ENCODE results near the gene CLSTN3. TPM values are rescaled to one million over a fixed set of nuclear protein-coding genes. Genes with fewer than 3 reads are reported as not detected.

The CLSTN3 gene
- total and polyA plus RNA-seq, 2 of the 8 experiments (the other 6 are each of a cell fraction or from before 2014, with no cell fraction given): 20.4 to 26.3 TPM

DNA sequence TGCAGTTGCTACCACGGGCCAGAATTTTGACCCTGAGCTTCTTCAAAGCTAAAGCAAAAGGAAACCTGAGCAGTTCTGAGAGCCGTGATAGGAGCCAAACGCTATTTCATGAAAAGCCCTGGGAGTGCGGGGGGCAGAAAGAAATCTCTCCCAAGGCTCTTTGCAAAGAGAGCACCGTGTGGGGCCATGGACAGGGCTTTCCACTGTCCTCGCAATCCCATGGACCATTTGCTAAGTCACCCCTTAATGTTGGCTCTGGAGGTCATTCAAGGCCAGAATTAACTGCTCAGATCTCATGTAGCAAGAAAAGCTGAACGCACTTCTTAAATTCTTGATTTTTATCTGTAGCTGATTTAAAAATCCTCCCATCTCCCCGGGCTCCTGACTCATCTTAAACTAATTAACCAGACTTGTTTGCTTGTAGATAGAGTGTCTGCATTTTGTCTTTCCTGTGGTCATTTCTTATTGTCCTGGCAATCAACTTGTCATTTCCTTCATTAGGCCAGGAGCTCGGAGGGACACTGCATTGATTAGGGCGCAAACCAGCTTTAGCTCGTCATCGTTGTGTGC, 24.8 kb downstream of the CLSTN3 start:
- Histone ChIP-seq H3K4ac (replicated peaks; ENCODE audit: insufficient read length, low read depth, low read length) (no peak overlapping the region), H4K8ac (ENCODE audit: extremely low read depth, insufficient read depth, low read length) (no peak overlapping the region), H4K5ac (ENCODE audit: insufficient read length, low read depth, low read length) (no peak overlapping the region), H2BK5ac (ENCODE audit: low read depth, low read length) (no peak overlapping the region), H3K79me1 (ENCODE audit: low read depth, low read length) (no peaks in the 10 kb centered on the region; the same call in 1 of the 2 replicates), H2AK5ac (ENCODE audit: low read depth, low read length) (no peak overlapping the region), H3K27me3 (replicated peaks in 1 of 4; ENCODE audit: control insufficient read depth in 3 of 4, extremely low read depth in 1 of 4, insufficient read depth in 3 of 4, low read length in 3 of 4) (no peaks in the 10 kb centered on the region), H3K9ac (replicated peaks in 1 of 4; ENCODE audit: extremely low read depth in 1 of 4, low read depth in 3 of 4, low read length in 3 of 4) (no peak overlapping the region), H3K56ac (replicated peaks; ENCODE audit: insufficient read length, low read depth, low read length) (no peak overlapping the region), H3K23ac (ENCODE audit: insufficient read length) (no peak overlapping the region), H2AFZ (ENCODE audit: low read length) (no peak overlapping the region), H3K14ac (ENCODE audit: insufficient read length) (no peak overlapping the region), H3K4me2 (ENCODE audit: insufficient read depth in 1 of 2, low read depth in 2 of 2, low read length in 2 of 2) (no peak overlapping the region), H3K79me2 (ENCODE audit: control insufficient read depth in 1 of 2, insufficient read depth in 2 of 2, low read length in 2 of 2) (no peaks in the 10 kb centered on the region), H3K36me3 (ENCODE audit: control insufficient read depth in 2 of 4, insufficient read depth in 4 of 4, low read length in 3 of 4) (peaks cover 0 to 9% (median 0%) of the 10 kb centered on the region in 4 experiments; a peak in 5 of 8 replicates), H3K23me2 (ENCODE audit: low read depth, low read length) (no peaks in the 10 kb centered on the region; the same call in 1 of the 2 replicates), H4K91ac (replicated peaks; ENCODE audit: insufficient read length, low read length) (no peak overlapping the region), H3K27ac (ENCODE audit: low read depth, low read length) (no peak overlapping the region), H3K4me3 (ENCODE audit: extremely low read depth in 1 of 4, insufficient read depth in 2 of 4, low read depth in 3 of 4, low read length in 4 of 4) (no peak overlapping the region), H3K4me1 (replicated peaks in 1 of 4; ENCODE audit: control insufficient read depth in 3 of 4, insufficient read depth in 4 of 4, low read length in 3 of 4) (no peaks in the 10 kb centered on the region), H2BK120ac (replicated peaks; ENCODE audit: low read depth, low read length) (no peak overlapping the region), H2BK20ac (ENCODE audit: low read length) (no peak overlapping the region), H2BK15ac (ENCODE audit: low read length) (no peak overlapping the region), H3K9me3 (ENCODE audit: insufficient read depth in 2 of 2, low read depth in 1 of 2, low read length in 1 of 2) (no peaks in the 10 kb centered on the region), H3K18ac (ENCODE audit: extremely low read depth, low read length) (no peak overlapping the region), H2BK12ac (ENCODE audit: low read depth, low read length) (no peak overlapping the region), H4K20me1 (replicated peaks in 1 of 2; ENCODE audit: control insufficient read depth in 1 of 2, insufficient read depth in 2 of 2, low read length in 2 of 2) (peaks cover 0 to 3% of the 10 kb centered on the region in 2 experiments)
- 91% methylated on average over 12 of the region's 12 CpGs; no CpG with 5 or more reads in 1 of the 2 experiments for WGBS, 2 experiments (ENCODE audit: extremely low coverage in 1 of 2, insufficient coverage in 1 of 2, insufficient read length in 1 of 2, insufficient replicate concordance in 2 of 2, low coverage in 1 of 2, low lambda C conversion rate in 2 of 2, missing lambda C conversion rate in 1 of 2)
- ChIA-PET POLR2A (ENCODE audit: partially characterized antibody) (interaction anchor here (1.0 kb wide), 1 partner anchor 211 kb away, joined by 3 read pairs; the partner anchor contains the start of genes C12orf57 and RNU7-1), CTCF (ENCODE audit: partially characterized antibody) (interaction anchor here (0.6 to 10.0 kb wide), 11 partner anchors 7 to 502 kb away, joined by 3 to 151 read pairs (median 4); partner anchors contain the start of gene C1S)
- DNase-seq (ENCODE audit: low read depth in 1 of 2, low spot score in 2 of 2): no peak
- no peak for FAIRE-seq
- TF ChIP-seq TAF7 (optimal IDR thresholded peaks at IDR 0.05; ENCODE audit: borderline replicate concordance, low read depth, low read length) (no peak), CREB1 (IDR thresholded peaks at IDR 0.05) (no peak), POLR2A (IDR thresholded peaks at IDR 0.05; ENCODE audit: control extremely low read depth in 1 of 2, low read depth in 2 of 2, low read length in 2 of 2) (no peak), TCF12 (IDR thresholded peaks at IDR 0.05; ENCODE audit: low read depth, low read length) (no peak), CTBP2 (IDR thresholded peaks at IDR 0.05; ENCODE audit: borderline replicate concordance, insufficient read depth, insufficient read length, low read length) (no peak), KDM1A (IDR thresholded peaks at IDR 0.05; ENCODE audit: borderline replicate concordance, low read length) (no peak), HDAC2 (IDR thresholded peaks at IDR 0.05; ENCODE audit: borderline replicate concordance in 1 of 2, low read depth in 2 of 2, low read length in 2 of 2) (no peak), POLR2AphosphoS5 (IDR thresholded peaks at IDR 0.05; ENCODE audit: low read depth, low read length) (no peak), EZH2 (IDR thresholded peaks at IDR 0.05; ENCODE audit: low read depth, low read length, severe bottlenecking) (no peak), NRF1 (IDR thresholded peaks at IDR 0.05; ENCODE audit: low read depth, low read length) (no peak), CBX5 (IDR thresholded peaks at IDR 0.05; ENCODE audit: low read depth, low read length) (no peak)
- TF ChIP-seq, protein P1, sequence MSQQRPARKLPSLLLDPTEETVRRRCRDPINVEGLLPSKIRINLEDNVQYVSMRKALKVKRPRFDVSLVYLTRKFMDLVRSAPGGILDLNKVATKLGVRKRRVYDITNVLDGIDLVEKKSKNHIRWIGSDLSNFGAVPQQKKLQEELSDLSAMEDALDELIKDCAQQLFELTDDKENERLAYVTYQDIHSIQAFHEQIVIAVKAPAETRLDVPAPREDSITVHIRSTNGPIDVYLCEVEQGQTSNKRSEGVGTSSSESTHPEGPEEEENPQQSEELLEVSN (IDR thresholded peaks at IDR 0.05): no peak
